ENCODE measurements around the gene ANKRD53.

The ANKRD53 gene

GRCh38 chr2:70991142-70991541 is 12.7 kb downstream of the ANKRD53 start:
- H3F3A ChIP-seq (ENCODE audit: control insufficient read depth, insufficient read depth): no peaks in the 10 kb centered on the region
- peaks cover 66% of the 10 kb centered on the region for H3K36me3 ChIP-seq (ENCODE audit: control insufficient read depth, low read length)
- peaks cover 21% of the 10 kb centered on the region for H3K4me1 ChIP-seq (ENCODE audit: control insufficient read depth, low read length)
- peaks cover 9% of the 10 kb centered on the region for H4K20me1 ChIP-seq (ENCODE audit: control insufficient read depth, insufficient read depth, low read depth, low read length)
- peaks cover 38% of the 10 kb centered on the region for H3K79me2 ChIP-seq (ENCODE audit: control insufficient read depth, low read length)
- no peak overlapping the region for H3K4me2 ChIP-seq (ENCODE audit: low read length)
- no peaks in the 10 kb centered on the region for H3K9me2 ChIP-seq (replicated peaks; ENCODE audit: control insufficient read depth, low read length)
- H3K4me3 ChIP-seq (ENCODE audit: low read length): no peak overlapping the region
- TF ChIP-seq, protein P1, sequence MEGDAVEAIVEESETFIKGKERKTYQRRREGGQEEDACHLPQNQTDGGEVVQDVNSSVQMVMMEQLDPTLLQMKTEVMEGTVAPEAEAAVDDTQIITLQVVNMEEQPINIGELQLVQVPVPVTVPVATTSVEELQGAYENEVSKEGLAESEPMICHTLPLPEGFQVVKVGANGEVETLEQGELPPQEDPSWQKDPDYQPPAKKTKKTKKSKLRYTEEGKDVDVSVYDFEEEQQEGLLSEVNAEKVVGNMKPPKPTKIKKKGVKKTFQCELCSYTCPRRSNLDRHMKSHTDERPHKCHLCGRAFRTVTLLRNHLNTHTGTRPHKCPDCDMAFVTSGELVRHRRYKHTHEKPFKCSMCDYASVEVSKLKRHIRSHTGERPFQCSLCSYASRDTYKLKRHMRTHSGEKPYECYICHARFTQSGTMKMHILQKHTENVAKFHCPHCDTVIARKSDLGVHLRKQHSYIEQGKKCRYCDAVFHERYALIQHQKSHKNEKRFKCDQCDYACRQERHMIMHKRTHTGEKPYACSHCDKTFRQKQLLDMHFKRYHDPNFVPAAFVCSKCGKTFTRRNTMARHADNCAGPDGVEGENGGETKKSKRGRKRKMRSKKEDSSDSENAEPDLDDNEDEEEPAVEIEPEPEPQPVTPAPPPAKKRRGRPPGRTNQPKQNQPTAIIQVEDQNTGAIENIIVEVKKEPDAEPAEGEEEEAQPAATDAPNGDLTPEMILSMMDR (IDR thresholded peaks at IDR 0.05; ENCODE audit: low read depth, low read length, poor library complexity, severe bottlenecking): no peak
- no peak for TF ChIP-seq EZH2phosphoT487 (IDR thresholded peaks at IDR 0.05; ENCODE audit: borderline replicate concordance, low read length)
- H3K27me3 ChIP-seq (ENCODE audit: control insufficient read depth, low read length): no peaks in the 10 kb centered on the region
- no peak overlapping the region for H3K27ac ChIP-seq (ENCODE audit: low read depth, low read length)
- H3K9me3 ChIP-seq (ENCODE audit: control insufficient read depth, insufficient read depth, low read length): no peaks in the 10 kb centered on the region

DNA sequence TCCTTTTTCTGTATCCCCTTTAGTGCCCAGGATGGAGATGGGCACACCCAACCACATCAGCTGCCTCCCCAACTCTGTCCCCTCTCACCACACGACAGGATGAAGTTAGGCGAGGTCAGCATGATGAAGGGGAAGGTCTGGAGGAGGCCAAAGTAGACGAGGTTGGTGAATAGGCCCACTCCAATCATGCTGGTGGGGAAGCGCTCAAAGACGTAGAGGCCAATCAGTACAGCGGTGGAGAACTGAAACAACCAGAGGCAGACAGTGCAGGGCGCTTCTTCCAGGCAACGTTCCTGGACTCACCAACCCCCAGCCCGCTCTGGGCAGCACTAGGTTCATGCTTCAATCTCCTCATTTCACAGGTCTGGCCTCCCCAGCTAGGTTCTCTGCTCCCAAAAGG is 13.3 kb downstream of the ANKRD53 start:
- TF ChIP-seq, protein P1 (IDR thresholded peaks at IDR 0.05; ENCODE audit: low read depth, low read length, poor library complexity, severe bottlenecking): no peak
- no peaks in the 10 kb centered on the region for H3K27me3 ChIP-seq (ENCODE audit: control insufficient read depth, low read length)
- no peak overlapping the region for H3K27ac ChIP-seq (ENCODE audit: low read depth, low read length)
- peaks cover 60% of the 10 kb centered on the region for H3K36me3 ChIP-seq (ENCODE audit: control insufficient read depth, low read length)
- no peak overlapping the region for H3K4me2 ChIP-seq (ENCODE audit: low read length)
- H3K79me2 ChIP-seq (ENCODE audit: control insufficient read depth, low read length): peaks cover 38% of the 10 kb centered on the region
- H3K9me2 ChIP-seq (replicated peaks; ENCODE audit: control insufficient read depth, low read length): no peaks in the 10 kb centered on the region
- H3F3A ChIP-seq (ENCODE audit: control insufficient read depth, insufficient read depth): no peaks in the 10 kb centered on the region
- H3K4me3 ChIP-seq (ENCODE audit: low read length): no peak overlapping the region
- peaks cover 9% of the 10 kb centered on the region for H4K20me1 ChIP-seq (ENCODE audit: control insufficient read depth, insufficient read depth, low read depth, low read length)
- no peaks in the 10 kb centered on the region for H3K9me3 ChIP-seq (ENCODE audit: control insufficient read depth, insufficient read depth, low read length)
- H3K4me1 ChIP-seq (ENCODE audit: control insufficient read depth, low read length): peaks cover 21% of the 10 kb centered on the region

- H3K27me3 ChIP-seq (ENCODE audit: control insufficient read depth, low read length): no peaks in the 10 kb centered on the region
- peaks cover 21% of the 10 kb centered on the region for H3K4me1 ChIP-seq (ENCODE audit: control insufficient read depth, low read length)
- H3F3A ChIP-seq (ENCODE audit: control insufficient read depth, insufficient read depth): no peaks in the 10 kb centered on the region; the same call in 1 of the 2 replicates
- TF ChIP-seq, protein P1 (IDR thresholded peaks at IDR 0.05; ENCODE audit: low read depth, low read length, poor library complexity, severe bottlenecking): no peak
- no peak for TF ChIP-seq EZH2phosphoT487 (IDR thresholded peaks at IDR 0.05; ENCODE audit: borderline replicate concordance, low read length)
- H3K4me2 ChIP-seq (ENCODE audit: low read length): peak overlapping the region; percentile 93
- H3K36me3 ChIP-seq (ENCODE audit: control insufficient read depth, low read length): peaks cover 46% of the 10 kb centered on the region
- H4K20me1 ChIP-seq (ENCODE audit: control insufficient read depth, insufficient read depth, low read depth, low read length): peaks cover 9% of the 10 kb centered on the region
- peaks cover 38% of the 10 kb centered on the region for H3K79me2 ChIP-seq (ENCODE audit: control insufficient read depth, low read length)
- no peaks in the 10 kb centered on the region for H3K9me2 ChIP-seq (replicated peaks; ENCODE audit: control insufficient read depth, low read length)
- no peaks in the 10 kb centered on the region for H3K9me3 ChIP-seq (ENCODE audit: control insufficient read depth, insufficient read depth, low read length)
- H3K27ac ChIP-seq (ENCODE audit: low read depth, low read length): no peak overlapping the region
- peak overlapping the region; percentile 91 for H3K4me3 ChIP-seq (ENCODE audit: low read length)
Observed at GRCh38 chr2:70992945-70993853, 14.8 kb downstream of the ANKRD53 start.

Data from DOHH2 (cell line).